Esophagus muscularis mucosa (tissue), 3 donors: ENCODE results near the gene LZTS2.

Experiments used
- CTCF ChIP-seq, 3 experiments: fragments of 200-600 bp in 2 of 3; fragments of 450-650 bp in 1 of 3; sonication (generic) in 2 of 3; IDR thresholded peaks; one replicate each; pipeline ENCODE4 v1.5.1; 2017 to 2019; ENCODE audit warnings: antibody characterized with exemption in 3 of 3, mild to moderate bottlenecking in 2 of 3, moderate library complexity in 1 of 3
- POLR2A ChIP-seq: fragments of 450-650 bp; IDR thresholded peaks from one replicate; pipeline ENCODE4 v1.6.1; 2017; ENCODE audit warnings: antibody characterized with exemption, moderate library complexity, mild to moderate bottlenecking, low read depth

GRCh38 chr10:101052285-101052684, 52.7 kb downstream of the LZTS2 start:
- TF ChIP-seq CTCF (IDR thresholded peaks at IDR 0.05) (no peak), POLR2A (no peak)
